H7 (cell line): Measurements from ENCODE around the gene THPO. TPM values are rescaled to one million over a fixed set of nuclear protein-coding genes. Genes with fewer than 3 reads are reported as not detected.

ENCODE experiments used
- DNase-seq: peaks from one replicate; pipeline ENCODE4 v3.0.0; 2012
- H3K27me3 ChIP-seq: 2 replicates; pipeline ENCODE4 v1.6.0; 2011; ENCODE audit warnings: mild to moderate bottlenecking, low read length; ENCODE audit not compliant: control insufficient read depth, insufficient read depth
- H3K36me3 ChIP-seq: replicated peaks from 2 replicates; pipeline ENCODE4 v1.5.1; 2011; ENCODE audit warnings: low read length; ENCODE audit not compliant: control insufficient read depth, insufficient read depth
- H3K4me3 ChIP-seq: 2 replicates; pipeline ENCODE4 v1.5.1; 2011; ENCODE audit warnings: low read depth, mild to moderate bottlenecking, control low read depth, low read length, moderate library complexity; ENCODE audit not compliant: insufficient read depth
- total RNA-seq: library from RNA; depleted of rRNA; stranded (reverse); fragments of >200 nt; shearing (Covaris generic); gene quantifications from 2 replicates; pipeline ENCODE4 v1.2.3, GENCODE V29; 2014

Gene THPO
- total RNA-seq, 1 experiment from 2014 or later, result 0.80 TPM

GRCh38 chr3:184380185-184380626, 2.2 kb upstream of the THPO start:
- H3K36me3 ChIP-seq, result no peaks in the 10 kb centered on the region
- peak; percentile 97 for DNase-seq
- H3K4me3 ChIP-seq, result peak overlapping the region; percentile 43
- H3K27me3 ChIP-seq, result peaks cover 45% of the 10 kb centered on the region

GRCh38 chr3:184379358-184380184, 1.6 kb upstream of the THPO start, which contains the start of gene CHRD:
TSS of gene CHRD (plus strand) at chr3:184380054. CDS start at chr3:184380319, 265 bp downstream.
- peak; percentile 85 for DNase-seq
- no peaks in the 10 kb centered on the region for H3K36me3 ChIP-seq
- H3K4me3 ChIP-seq, result peak within 1 kb of the TSS; percentile 44
- peaks cover 45% of the 10 kb centered on the region for H3K27me3 ChIP-seq

GRCh38 chr3:184378651-184379357, 797 bp upstream of the THPO start:
- peaks cover 45% of the 10 kb centered on the region for H3K27me3 ChIP-seq
- peak overlapping the region; percentile 44; the same call in 1 of the 2 replicates for H3K4me3 ChIP-seq

GRCh38 chr3:184377374-184377773, 633 bp downstream of the THPO start:
- H3K27me3 ChIP-seq, result peaks cover 34% of the 10 kb centered on the region
- no peaks in the 10 kb centered on the region for H3K36me3 ChIP-seq
- no peak for DNase-seq
- H3K4me3 ChIP-seq, result no peak overlapping the region

More at GRCh38 chr3:184378651-184379357, 797 bp upstream of the THPO start:
- peak; percentile 39 for DNase-seq
- H3K36me3 ChIP-seq, result no peaks in the 10 kb centered on the region

- no peaks in the 10 kb centered on the region for H3K36me3 ChIP-seq
- peak; percentile 37 for DNase-seq
- H3K27me3 ChIP-seq, result peaks cover 19% of the 10 kb centered on the region
- H3K4me3 ChIP-seq, result no peak overlapping the region
Observed at GRCh38 chr3:184375747-184376461, 2.1 kb downstream of the THPO start.

GRCh38 chr3:184373422-184373821, 4.6 kb downstream of the THPO start:
- Histone ChIP-seq H3K4me3 (no peak overlapping the region), H3K36me3 (peaks cover 2% of the 10 kb centered on the region), H3K27me3 (peaks cover 3% of the 10 kb centered on the region; the same call in 1 of the 2 replicates)
- no peak for DNase-seq

GRCh38 chr3:184372911-184373310, 5.1 kb downstream of the THPO start:
- no peak for DNase-seq
- H3K36me3 ChIP-seq, result peaks cover 4% of the 10 kb centered on the region
- H3K4me3 ChIP-seq, result no peak overlapping the region
- no peaks in the 10 kb centered on the region; the same call in 1 of the 2 replicates for H3K27me3 ChIP-seq

- H3K4me3 ChIP-seq, result no peak overlapping the region
- peaks cover 4% of the 10 kb centered on the region for H3K36me3 ChIP-seq
- no peak for DNase-seq
- no peaks in the 10 kb centered on the region; the same call in 1 of the 2 replicates for H3K27me3 ChIP-seq
Observed at GRCh38 chr3:184372296-184372821, 5.6 kb downstream of the THPO start.

GRCh38 chr3:184371570-184372018, 6.4 kb downstream of the THPO start:
- Histone ChIP-seq H3K36me3 (peaks cover 8% of the 10 kb centered on the region), H3K4me3 (no peak overlapping the region), H3K27me3 (no peaks in the 10 kb centered on the region; the same call in 1 of the 2 replicates)
- peak; percentile 90 for DNase-seq

GRCh38 chr3:184368586-184369183, 9.3 kb downstream of the THPO start:
- Histone ChIP-seq H3K4me3 (no peak overlapping the region), H3K27me3 (no peaks in the 10 kb centered on the region), H3K36me3 (peaks cover 16% of the 10 kb centered on the region)
- DNase-seq, result no peak

GRCh38 chr3:184368116-184368515, 9.9 kb downstream of the THPO start:
- Histone ChIP-seq H3K36me3 (peaks cover 16% of the 10 kb centered on the region), H3K4me3 (no peak overlapping the region), H3K27me3 (no peaks in the 10 kb centered on the region)
- no peak for DNase-seq

GRCh38 chr3:184366619-184367289, 11.3 kb downstream of the THPO start:
- peaks cover 16% of the 10 kb centered on the region for H3K36me3 ChIP-seq
- no peak for DNase-seq
- no peaks in the 10 kb centered on the region for H3K27me3 ChIP-seq
- no peak overlapping the region for H3K4me3 ChIP-seq
